Thyroid gland (tissue), 4 donors: Measurements from ENCODE around the gene RP9.

Experiments
- CTCF ChIP-seq, 6 experiments: fragments of 200-600 bp in 3 of 6; fragments of 450-650 bp in 3 of 6; sonication (generic) in 3 of 6; IDR thresholded peaks; one replicate each; pipeline ENCODE4 v1.5.1; 2016 to 2019; ENCODE audit warnings: antibody characterized with exemption in 6 of 6, mild to moderate bottlenecking in 2 of 6, inconsistent platforms in 1 of 6, moderate library complexity in 1 of 6
- POLR2A ChIP-seq, 2 donors: fragments of 450-650 bp; IDR thresholded peaks; one replicate each; pipeline ENCODE4 v1.6.1; 2017; ENCODE audit warnings: antibody characterized with exemption in 2 of 2, mild to moderate bottlenecking in 2 of 2, moderate library complexity in 1 of 2

- TF ChIP-seq CTCF (IDR thresholded peaks at IDR 0.05) (no peak), POLR2A (IDR thresholded peaks at IDR 0.05) (no peak)
Measured at GRCh38 chr7:33156441-33156840, 47.2 kb upstream of the RP9 start.
